Activated CD8-positive, alpha-beta memory T cell treated with anti-CD3 and anti-CD28 coated beads, Interleukin-2, amount 10 ng/mL, durations not matched to agents 7 days and 5 days (primary cell): ENCODE results near the gene EPB41L3. TPM values are rescaled to one million over a fixed set of nuclear protein-coding genes. Genes with fewer than 3 reads are reported as not detected.
"Not testable (repeated sequence)": the region's sequence is repeated elsewhere in the genome, so short reads cannot be mapped to it uniquely, and the experiment has no call there.

Experiments
- ATAC-seq: fragments of 150-1000 bp; cut with Tn5 transposase; one replicate; pipeline ENCODE4 v1.10.0; 2021; ENCODE audit warnings: moderate library complexity
- CTCF ChIA-PET: fragments of 350-600 bp; sonication (Branson Sonifier 250); formaldehyde crosslinking; loops from one replicate; lab custom pipeline; 2021; ENCODE audit warnings: antibody characterized with exemption; lab: Charles Lee
- DNase-seq: peaks from one replicate; pipeline ENCODE4 v3.0.0-alpha.2; 2020
- H3K27ac Mint-ChIP-seq: one replicate; pipeline ENCODE4 v1.8.0; 2021; ENCODE audit warnings: mild to moderate bottlenecking, mixed read lengths
- H3K27me3 Mint-ChIP-seq: one replicate; pipeline ENCODE4 v1.8.0; 2021; ENCODE audit warnings: mixed read lengths
- H3K36me3 Mint-ChIP-seq: one replicate; pipeline ENCODE4 v1.8.0; 2021; ENCODE audit warnings: mild to moderate bottlenecking, mixed read lengths
- H3K4me1 Mint-ChIP-seq: one replicate; pipeline ENCODE4 v1.8.0; 2021; ENCODE audit warnings: mixed read lengths
- H3K4me3 Mint-ChIP-seq: one replicate; pipeline ENCODE4 v1.8.0; 2021; ENCODE audit warnings: mild to moderate bottlenecking, moderate library complexity, mixed read lengths
- H3K9me3 Mint-ChIP-seq: one replicate; pipeline ENCODE4 v1.8.0; 2022; ENCODE audit warnings: low read depth, mixed read lengths
- total RNA-seq, 2 experiments: library from RNA; stranded (reverse); gene quantifications; one replicate each; pipeline ENCODE4 v1.2.3, GENCODE V29; 2021

EPB41L3 gene
- total RNA-seq = under 1 TPM in 1 of 2 experiments, not detected in 1; 0.45 TPM

DNA sequence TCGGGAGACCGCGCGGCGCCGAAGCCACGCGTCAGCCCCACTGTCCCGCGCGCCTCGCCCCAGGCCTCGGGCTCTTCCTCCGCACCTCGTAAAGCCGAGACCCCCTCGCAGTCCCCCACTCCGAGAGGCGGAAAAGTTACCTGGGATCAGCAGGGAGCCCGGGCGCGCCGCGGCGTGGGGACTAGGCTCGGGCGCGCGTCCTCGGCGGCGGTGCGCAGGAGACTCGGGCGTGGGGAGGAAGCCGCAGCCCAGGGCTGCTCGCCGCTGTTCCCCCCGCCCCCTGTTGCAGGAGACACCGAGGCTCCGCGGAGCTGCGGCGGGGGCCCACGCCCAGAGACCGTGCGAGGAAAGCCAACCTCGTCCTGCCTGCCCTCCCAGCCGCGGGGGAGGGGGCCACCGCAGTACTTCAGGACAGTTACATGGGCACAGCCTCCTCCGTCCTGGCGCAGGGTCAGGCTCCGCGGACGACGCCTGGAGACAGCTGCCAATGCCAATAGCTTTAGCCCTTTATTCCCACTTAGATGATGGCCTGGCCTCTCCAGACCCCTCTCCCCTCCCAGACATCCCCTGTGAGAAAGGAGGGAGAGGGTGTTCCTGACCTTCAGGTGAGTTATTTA is at the start of gene EPB41L3:
EPB41L3 (minus strand) TSS at position 225 of the 617 bp plus-strand sequence. CDS start 54,814 bp downstream, outside the sequence.
- Mint-ChIP-seq H3K4me3 (no peak within 1 kb of the TSS), H3K36me3 (no peaks in the 10 kb centered on the region), H3K4me1 (no peaks in the 10 kb centered on the region), H3K27ac (no peak within 1 kb of the TSS), H3K9me3 (no peaks in the 10 kb centered on the region), H3K27me3 (peaks cover 58% of the 10 kb centered on the region)
- no peak for ATAC-seq
- no peak for DNase-seq
- CTCF ChIA-PET = no interaction called here

DNA sequence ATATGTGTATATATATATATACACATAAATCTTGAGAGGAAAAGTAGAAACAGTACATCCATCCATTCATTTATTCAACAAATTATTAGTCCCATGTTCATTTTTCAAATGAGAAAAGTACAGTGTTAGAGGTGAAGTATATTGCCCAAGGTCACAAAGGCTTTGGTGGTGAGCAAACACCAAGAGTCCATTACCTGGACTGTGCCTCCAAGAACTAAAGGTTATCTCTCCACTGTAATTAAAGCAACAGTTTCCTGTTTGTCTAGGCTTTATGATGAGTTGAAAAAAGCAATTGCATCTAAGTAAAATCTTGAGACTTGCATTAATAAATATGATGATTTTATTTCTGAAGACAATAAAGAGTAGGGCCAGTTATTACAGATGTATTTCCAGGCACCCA is 44.7 kb upstream of the EPB41L3 start:
- peaks cover 4% of the 10 kb centered on the region for H3K9me3 Mint-ChIP-seq
- ATAC-seq (no peak), DNase-seq (no peak)
- no peaks in the 10 kb centered on the region for H3K4me1 Mint-ChIP-seq
- CTCF ChIA-PET = no interaction called here
- no peaks in the 10 kb centered on the region for H3K36me3 Mint-ChIP-seq
- peaks cover 2% of the 10 kb centered on the region for H3K27me3 Mint-ChIP-seq
- no peak overlapping the region for H3K27ac Mint-ChIP-seq
- no peak overlapping the region for H3K4me3 Mint-ChIP-seq

DNA sequence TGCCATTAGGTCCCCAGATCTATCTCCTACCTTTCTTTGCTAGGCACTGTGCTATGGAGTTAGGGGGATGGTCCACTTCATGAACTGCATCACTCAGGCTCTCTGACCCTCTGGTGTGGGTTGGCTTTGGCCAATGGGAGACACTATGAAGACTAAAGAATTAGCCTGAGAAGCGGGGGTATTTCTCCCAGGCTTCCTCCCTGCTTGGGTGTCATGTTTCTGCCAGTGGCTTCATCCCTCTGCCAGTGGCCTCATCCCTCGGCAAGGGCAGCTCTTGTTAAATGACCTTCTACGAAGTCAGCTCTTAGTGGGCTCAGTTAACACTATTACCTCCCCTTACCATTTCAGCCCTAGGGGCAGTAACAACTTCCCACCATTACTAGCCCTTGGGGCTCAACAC is 41.9 kb upstream of the EPB41L3 start:
- DNase-seq (no peak), ATAC-seq (no peak)
- H3K9me3 Mint-ChIP-seq = no peaks in the 10 kb centered on the region
- H3K4me3 Mint-ChIP-seq = no peak overlapping the region
- no peaks in the 10 kb centered on the region for H3K4me1 Mint-ChIP-seq
- CTCF ChIA-PET = no interaction called here
- H3K27ac Mint-ChIP-seq = no peak overlapping the region
- H3K27me3 Mint-ChIP-seq = peaks cover 2% of the 10 kb centered on the region
- H3K36me3 Mint-ChIP-seq = no peaks in the 10 kb centered on the region

DNA sequence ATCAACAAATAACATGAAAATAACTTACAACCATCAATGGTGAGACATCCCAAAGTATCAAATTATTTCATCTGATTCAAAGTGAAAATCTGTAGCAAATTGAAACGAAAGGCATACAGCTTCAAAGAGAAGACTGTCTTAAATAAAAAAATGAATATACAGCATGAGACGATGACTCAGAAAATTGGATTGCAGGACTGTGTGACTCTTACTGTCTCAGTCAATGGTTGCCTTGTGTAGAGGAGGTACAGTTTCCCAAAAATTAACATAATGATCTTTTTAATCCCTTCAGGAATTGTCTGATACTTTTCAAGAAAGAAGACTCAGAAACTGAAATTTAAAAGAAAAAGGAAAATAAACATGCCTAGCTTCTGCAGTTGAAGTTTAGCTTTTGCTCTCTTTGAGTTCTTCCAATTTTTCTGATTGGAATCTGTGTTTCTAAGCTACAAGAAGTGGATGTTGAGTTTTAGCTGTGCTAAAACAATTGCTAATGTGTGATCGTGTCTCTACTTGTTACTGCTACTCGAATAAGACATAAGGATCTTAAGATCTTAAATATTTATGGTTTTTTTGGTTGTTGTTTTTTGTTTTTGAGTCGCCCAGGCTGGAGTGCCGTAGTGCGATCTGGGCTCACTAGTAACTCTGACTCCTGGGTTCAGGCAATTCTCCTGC is 41.1 kb upstream of the EPB41L3 start:
- H3K4me1 Mint-ChIP-seq = no peaks in the 10 kb centered on the region
- CTCF ChIA-PET = no interaction called here
- no peak for ATAC-seq

DNA sequence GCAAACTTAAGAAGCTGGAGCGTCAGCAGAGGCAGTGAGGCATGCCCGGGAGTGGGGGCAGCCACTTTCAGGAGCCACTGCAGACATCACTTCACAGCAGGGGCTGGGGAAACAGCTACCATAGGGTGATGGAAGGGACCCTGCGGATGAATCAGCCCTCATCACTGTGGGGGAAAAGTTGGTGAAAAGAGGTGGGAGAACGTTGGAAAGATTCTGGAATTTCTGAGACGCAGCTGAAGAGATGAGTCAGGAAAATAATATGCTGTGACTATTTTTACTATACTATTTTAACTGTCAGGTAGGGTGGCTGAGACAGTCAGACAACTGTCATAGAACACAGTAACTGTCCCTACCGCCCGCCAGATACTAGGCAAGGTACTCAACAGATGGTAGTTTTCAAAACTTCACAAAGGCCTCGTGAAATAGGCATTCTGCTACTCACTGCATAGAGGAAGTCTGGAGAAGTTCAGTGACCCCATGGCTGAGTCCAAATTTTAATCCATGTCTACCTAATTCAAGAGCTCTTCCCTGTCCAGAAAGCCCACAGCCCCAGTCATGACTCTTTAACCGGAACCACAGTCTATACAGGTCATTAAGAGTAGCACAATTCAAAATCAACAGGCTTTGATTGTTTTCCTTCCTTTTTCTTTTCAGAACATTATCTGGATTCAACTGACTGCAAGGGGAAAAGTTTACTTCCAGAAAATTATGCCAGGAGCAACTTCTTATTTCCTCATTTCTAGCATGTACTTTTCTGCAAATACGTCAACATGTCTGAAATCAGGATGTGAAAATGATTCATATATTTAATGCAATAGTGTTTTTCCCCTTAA is 39.3 kb upstream of the EPB41L3 start:
- peaks cover 2% of the 10 kb centered on the region for H3K27me3 Mint-ChIP-seq
- DNase-seq (no peak), ATAC-seq (no peak)
- no peaks in the 10 kb centered on the region for H3K9me3 Mint-ChIP-seq
- CTCF ChIA-PET = no interaction called here
- no peak overlapping the region for H3K4me3 Mint-ChIP-seq
- no peaks in the 10 kb centered on the region for H3K36me3 Mint-ChIP-seq
- H3K4me1 Mint-ChIP-seq = no peaks in the 10 kb centered on the region
- H3K27ac Mint-ChIP-seq = no peak overlapping the region

More for the DNA sequence above, 41.1 kb upstream of the EPB41L3 start:
- Mint-ChIP-seq H3K9me3 (no peaks in the 10 kb centered on the region), H3K27ac (no peak overlapping the region), H3K36me3 (no peaks in the 10 kb centered on the region), H3K27me3 (peaks cover 2% of the 10 kb centered on the region), H3K4me3 (no peak overlapping the region)
- no peak for DNase-seq

DNA sequence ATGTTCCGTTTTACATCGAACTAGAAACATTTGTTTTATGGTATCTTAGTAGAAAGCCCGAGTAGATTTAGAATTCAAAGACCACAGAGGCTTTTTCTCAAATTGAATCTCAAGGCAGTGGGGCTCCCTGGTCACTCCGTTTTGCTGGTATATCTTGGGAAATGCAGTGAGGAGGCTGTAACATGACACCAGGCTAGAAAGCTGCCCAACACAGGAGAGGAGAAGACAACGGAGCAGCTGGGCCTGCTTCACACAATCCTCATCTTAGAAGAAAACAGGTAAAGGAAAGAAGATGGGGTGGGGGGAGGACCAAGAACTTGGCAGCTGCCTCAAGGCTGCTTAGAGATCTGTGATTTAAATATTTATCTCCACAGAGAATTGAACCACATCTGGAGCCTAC is 38.3 kb upstream of the EPB41L3 start:
- CTCF ChIA-PET = no interaction called here
- ATAC-seq (no peak), DNase-seq (no peak)
- Mint-ChIP-seq H3K4me3 (no peak overlapping the region), H3K27me3 (peaks cover 2% of the 10 kb centered on the region), H3K27ac (no peak overlapping the region), H3K4me1 (no peaks in the 10 kb centered on the region), H3K9me3 (no peaks in the 10 kb centered on the region), H3K36me3 (no peaks in the 10 kb centered on the region)

DNA sequence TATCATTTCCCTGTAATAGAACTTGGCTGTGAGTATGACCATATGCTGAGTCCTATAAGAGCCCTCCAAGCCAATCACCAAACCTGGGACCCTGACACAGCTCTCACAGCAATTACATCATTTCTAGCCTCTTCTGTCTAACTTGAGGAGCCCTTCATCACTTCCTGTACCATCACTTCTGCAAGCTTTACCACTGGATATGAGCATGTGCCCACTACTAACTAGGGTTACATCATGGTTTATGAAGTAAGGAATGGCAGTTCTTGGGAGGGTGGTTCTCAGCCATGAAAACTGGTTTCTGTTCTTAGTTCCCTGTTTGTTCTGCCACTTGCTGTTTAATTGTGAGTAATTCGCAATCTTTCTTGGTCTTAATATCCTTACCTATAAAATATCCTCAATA is 31.0 kb upstream of the EPB41L3 start:
- CTCF ChIA-PET = no interaction called here
- DNase-seq (no peak), ATAC-seq (no peak)
- no peaks in the 10 kb centered on the region for H3K27me3 Mint-ChIP-seq
- no peaks in the 10 kb centered on the region for H3K4me1 Mint-ChIP-seq
- no peak overlapping the region for H3K4me3 Mint-ChIP-seq
- H3K9me3 Mint-ChIP-seq = no peaks in the 10 kb centered on the region
- no peaks in the 10 kb centered on the region for H3K36me3 Mint-ChIP-seq
- H3K27ac Mint-ChIP-seq = no peak overlapping the region

DNA sequence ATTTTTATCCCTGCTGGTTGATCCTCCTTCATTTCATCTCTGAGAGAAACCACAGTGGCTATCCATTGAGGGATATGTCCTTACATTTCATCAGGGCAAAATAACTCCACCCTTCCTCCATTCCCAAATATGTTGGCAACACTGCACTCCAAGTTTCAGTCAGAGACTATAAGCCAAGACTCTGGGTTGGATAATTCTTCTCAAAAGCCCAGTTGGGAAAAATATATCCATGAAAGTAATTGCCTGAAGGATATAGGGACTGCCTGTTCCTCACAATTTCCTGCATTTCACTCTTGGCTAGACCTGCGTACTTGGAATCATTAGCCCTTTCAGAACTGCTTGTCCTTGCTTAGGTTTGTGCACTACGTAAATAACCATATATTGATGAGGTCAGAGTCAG is 27.9 kb upstream of the EPB41L3 start:
- ATAC-seq = no peak

DNA sequence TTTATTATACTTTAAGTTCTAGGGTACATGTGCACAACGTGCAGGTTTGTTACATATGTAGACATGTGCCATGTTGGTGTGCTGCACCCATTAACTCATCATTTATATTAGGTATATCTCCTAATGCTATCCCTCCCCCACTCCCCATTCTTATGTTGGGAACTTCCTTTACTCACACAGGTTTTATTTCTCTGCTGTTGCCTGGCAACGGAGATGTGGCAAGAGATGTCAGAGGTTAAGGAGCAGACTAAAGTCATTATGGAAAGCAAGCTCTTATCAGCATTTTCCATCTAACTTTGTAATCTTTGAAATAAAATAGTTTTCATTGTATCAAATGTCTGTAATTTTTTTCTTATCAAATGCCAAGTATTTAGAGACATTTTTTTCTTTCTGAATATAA is 26.8 kb upstream of the EPB41L3 start:
- H3K4me1 Mint-ChIP-seq, H3K36me3 Mint-ChIP-seq, ATAC-seq, CTCF ChIA-PET, H3K9me3 Mint-ChIP-seq, H3K4me3 Mint-ChIP-seq, H3K27me3 Mint-ChIP-seq, H3K27ac Mint-ChIP-seq, DNase-seq: not testable (repeated sequence)

More for the DNA sequence above, 27.9 kb upstream of the EPB41L3 start:
- Mint-ChIP-seq H3K4me1 (no peaks in the 10 kb centered on the region), H3K27me3 (no peaks in the 10 kb centered on the region), H3K36me3 (no peaks in the 10 kb centered on the region), H3K4me3 (no peak overlapping the region), H3K27ac (no peak overlapping the region), H3K9me3 (no peaks in the 10 kb centered on the region)
- CTCF ChIA-PET = no interaction called here
- no peak for DNase-seq

DNA sequence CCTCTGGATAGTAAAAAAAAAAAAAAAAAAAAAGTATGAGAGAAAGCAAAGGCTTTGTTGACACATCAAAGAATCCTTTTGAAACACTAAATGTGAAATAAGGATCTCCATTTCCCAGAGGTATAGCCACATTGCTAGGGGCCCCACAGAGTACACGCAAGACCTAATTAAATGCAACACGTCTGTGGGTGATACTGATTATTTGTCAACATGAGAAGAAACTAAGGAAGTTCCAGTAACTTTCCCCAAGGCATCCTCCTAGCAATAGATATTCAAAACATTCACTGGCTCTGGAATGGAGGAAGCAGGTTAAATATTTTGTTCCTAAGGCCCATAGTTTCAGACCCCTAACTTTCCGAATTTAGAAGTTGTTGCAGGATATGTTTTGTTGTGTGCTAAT is 24.6 kb upstream of the EPB41L3 start:
- H3K9me3 Mint-ChIP-seq = no peaks in the 10 kb centered on the region
- DNase-seq (no peak), ATAC-seq (no peak)
- no peak overlapping the region for H3K27ac Mint-ChIP-seq
- no peaks in the 10 kb centered on the region for H3K4me1 Mint-ChIP-seq
- H3K27me3 Mint-ChIP-seq = no peaks in the 10 kb centered on the region
- H3K4me3 Mint-ChIP-seq = no peak overlapping the region
- no peaks in the 10 kb centered on the region for H3K36me3 Mint-ChIP-seq
- CTCF ChIA-PET = no interaction called here

DNA sequence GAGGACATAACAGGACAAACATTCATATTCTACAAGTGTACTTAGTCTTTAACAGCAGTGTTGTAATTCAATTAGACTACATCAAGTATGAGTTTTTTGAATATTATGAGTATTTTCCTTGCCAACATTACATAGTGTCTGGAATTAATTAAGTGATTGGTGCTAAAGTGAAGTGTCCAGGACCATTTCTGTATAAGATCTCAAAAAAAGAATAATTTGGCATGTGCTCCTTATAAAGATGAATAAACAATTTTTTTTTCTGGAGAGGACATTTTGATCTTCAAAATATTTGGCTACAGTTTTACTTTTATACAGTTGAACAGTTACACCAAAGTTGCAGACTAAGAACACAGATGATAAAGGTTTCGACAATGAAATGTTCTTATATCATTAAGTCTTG is 15.1 kb upstream of the EPB41L3 start:
- Mint-ChIP-seq H3K4me3 (no peak overlapping the region), H3K36me3 (no peaks in the 10 kb centered on the region), H3K4me1 (no peaks in the 10 kb centered on the region), H3K27me3 (no peaks in the 10 kb centered on the region), H3K9me3 (no peaks in the 10 kb centered on the region), H3K27ac (no peak overlapping the region)
- CTCF ChIA-PET = no interaction called here
- ATAC-seq (no peak), DNase-seq (no peak)

DNA sequence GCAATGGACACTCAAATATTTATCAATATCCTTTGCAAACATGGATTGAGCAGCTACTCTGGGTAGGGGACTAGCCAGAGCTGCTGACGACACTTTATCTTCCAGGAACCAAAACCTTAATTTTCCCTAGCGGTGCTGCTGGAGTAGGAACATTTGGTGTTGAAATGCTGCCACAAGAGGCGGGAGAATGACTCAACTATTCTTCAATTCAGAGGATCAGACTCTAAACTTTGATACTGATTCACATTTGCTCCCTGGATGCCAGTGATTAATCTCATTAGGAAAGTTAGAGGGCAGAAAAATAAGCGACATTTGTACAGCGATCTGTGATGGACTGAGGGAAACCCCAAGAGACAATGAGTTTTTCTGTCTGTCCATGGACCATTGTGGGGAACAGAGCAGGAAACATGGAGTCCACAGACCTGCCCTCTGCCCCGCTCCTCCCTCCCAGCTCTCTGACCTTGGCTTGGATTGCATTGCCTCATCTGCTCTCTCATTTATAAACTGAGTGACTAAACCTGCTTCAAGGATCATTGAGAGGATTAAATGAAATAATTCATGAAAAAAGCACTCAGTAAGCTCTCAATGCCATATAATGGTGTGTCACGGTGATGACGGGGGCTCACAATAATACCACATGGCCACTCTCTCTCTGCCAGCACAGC is 12.6 kb upstream of the EPB41L3 start:
- Mint-ChIP-seq H3K27ac (no peak overlapping the region), H3K9me3 (no peaks in the 10 kb centered on the region), H3K27me3 (no peaks in the 10 kb centered on the region), H3K4me1 (no peaks in the 10 kb centered on the region), H3K36me3 (no peaks in the 10 kb centered on the region), H3K4me3 (no peak overlapping the region)
- DNase-seq (no peak), ATAC-seq (no peak)
- CTCF ChIA-PET = no interaction called here

DNA sequence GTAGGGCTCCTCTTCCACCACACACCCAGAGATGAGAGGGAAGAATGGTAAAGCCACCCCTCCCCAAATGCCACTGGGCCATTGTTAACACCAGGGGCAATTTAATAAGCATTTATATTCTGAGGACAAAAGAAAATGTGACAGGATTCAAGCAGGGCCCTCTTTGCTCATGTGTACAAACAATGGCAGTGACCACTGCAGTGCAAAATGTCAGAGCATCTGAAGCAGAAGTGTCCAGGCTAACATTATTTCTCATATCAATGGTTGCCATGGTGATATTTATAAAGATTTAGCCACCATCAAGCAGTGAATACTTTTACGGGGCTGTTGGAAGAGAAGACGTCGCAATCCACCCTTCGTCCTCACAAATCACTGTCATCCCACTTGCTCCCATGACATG is 10.8 kb upstream of the EPB41L3 start:
- CTCF ChIA-PET = no interaction called here

More for the DNA sequence above, 10.8 kb upstream of the EPB41L3 start:
- Mint-ChIP-seq H3K27me3 (no peaks in the 10 kb centered on the region), H3K9me3 (no peaks in the 10 kb centered on the region), H3K36me3 (no peaks in the 10 kb centered on the region), H3K27ac (no peak overlapping the region), H3K4me1 (no peaks in the 10 kb centered on the region), H3K4me3 (no peak overlapping the region)
- ATAC-seq = no peak
- DNase-seq = no peak
